GM19324 (cell line): ENCODE measurements around the gene APOA4.
"Not testable (repeated sequence)": the region's sequence is repeated elsewhere in the genome, so short reads cannot be mapped to it uniquely, and the experiment has no call there.

Experiments
- ATAC-seq: cut with Tn5 transposase; IDR thresholded peaks from one replicate; pipeline ENCODE4 v1.9.1; 2021; ENCODE audit warnings: mild to moderate bottlenecking, moderate library complexity; ENCODE audit not compliant: unreplicated experiment, low FRiP score

APOA4 gene

DNA sequence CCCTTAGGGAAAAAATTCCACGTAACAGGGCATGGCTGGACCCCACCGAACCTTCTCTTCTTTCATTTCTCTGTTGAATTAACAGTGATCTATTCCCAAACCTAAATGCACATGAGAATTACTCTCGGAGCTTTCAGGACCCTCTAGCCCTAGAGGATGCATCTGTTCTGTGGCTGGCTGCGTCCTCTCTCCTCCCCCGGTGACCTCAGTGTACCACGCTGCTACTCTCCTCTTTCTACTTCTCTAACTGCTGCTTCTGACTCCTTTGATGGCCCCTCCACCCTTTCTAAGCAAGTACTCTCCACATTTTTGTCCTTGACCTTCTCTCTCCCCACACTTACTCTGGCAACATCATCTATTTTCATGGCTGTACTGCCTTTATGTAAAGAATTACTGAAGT lies 26.4 kb upstream of the APOA4 start:
- no peak for ATAC-seq

DNA sequence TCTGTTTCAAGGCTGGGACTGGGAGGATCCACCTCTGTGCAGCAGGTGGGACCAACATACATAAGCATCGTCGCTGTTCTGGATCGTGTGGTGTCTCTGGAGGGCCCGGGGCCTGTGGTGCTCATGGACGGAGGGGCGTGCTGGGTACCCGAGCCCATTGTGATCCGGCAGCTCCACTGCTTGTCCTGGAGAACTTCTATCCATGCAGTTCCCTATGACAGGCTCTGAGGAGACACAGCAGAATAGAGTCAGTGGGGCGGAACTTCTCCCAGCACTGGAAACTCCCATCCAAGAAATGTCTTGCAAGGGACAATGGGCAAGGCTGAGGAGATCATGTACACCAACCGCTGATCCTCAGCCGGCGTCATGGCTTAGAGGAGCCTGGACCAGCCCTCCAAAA lies 26.0 kb upstream of the APOA4 start:
- ATAC-seq = no peak

DNA sequence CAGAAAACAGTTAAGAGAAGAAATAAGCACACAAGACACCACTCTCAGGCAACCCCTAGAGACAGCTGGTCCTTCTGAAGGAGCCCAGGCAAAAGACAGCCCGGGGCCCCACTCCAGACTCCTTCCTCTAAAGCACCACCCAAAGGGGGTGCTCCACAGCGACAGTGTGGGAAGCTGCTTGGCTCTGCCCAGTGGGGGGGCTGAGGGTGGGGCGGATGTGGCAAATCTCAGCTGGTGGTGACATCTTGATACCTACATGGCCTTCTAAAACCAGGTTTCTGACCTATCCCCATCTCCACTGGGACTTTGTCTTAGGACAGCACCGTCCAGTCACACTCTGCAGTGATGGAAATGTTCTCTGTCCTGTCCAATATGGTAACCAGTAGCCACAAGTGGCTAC lies 24.5 kb upstream of the APOA4 start:
- no peak for ATAC-seq

GRCh38 chr11:116844722-116845121 lies 21.6 kb upstream of the APOA4 start:
- ATAC-seq = no peak

DNA sequence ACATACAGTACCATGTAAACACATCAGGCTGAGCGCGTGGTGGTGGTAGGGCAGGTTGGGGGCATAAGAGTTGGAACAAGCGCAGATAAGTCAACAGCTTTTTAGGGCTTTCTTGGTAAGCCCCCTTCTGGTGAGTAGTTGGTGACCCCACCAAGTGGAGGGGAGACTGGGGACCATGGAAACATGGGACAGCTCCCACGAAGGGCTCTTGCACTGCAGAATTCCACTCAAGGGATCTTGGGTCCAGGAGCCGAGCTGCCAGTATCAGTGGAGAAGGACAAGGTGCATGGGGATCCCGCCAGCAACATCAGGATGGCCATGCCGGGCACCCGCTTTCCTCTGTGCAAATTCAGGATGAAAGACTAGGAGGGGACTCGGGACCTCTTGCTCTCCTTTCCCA lies 20.6 kb upstream of the APOA4 start:
- ATAC-seq = no peak

DNA sequence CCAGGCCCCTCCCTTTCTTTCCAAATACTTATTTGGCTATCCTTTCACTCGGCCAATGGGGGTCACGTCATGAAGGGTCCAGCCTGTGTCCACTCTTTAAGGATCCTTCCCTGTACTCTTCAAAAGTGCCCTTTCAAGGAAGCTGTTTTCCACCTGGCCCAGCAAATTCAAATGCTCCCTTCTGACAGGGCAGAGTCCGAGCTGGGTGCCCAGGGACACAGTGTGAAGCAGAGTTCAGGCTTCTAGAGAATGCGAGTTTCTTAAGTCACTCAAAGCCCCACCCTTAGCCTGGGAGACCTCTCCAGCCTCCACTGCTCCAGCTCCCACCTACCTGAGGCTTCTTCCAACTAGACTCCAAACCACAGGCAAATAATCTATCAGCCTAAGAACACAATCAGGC lies 19.8 kb upstream of the APOA4 start:
- no peak for ATAC-seq

GRCh38 chr11:116842117-116842516 lies 19.0 kb upstream of the APOA4 start:
- no peak for ATAC-seq

- no peak for ATAC-seq
Observed at GRCh38 chr11:116840746-116841296, 17.7 kb upstream of the APOA4 start.

DNA sequence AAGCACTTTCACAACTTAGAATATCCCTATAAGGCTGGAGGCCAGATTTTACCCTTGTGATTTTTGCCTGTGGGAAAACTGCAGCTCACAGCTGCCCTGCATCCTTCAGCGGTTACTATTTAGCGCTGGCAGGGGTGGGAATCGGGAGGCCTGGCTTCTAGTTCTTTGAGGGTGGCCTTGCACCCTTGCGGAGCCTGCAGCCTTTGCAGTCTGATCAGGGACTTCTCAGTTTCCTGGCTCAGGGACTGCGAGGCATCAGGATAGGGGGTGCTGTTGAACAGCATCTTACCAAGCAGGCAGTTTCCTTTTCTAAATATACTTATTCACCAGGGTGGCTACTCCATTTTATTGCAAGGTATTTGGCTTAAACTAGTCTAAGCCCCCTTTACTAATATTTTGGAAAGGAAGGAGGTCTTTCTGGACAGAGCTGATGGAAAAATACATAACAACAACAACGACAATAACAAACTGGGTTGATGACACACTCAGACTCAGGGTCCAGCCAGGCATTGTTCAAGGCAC lies 17.2 kb upstream of the APOA4 start:
- no peak for ATAC-seq

- no peak for ATAC-seq
Observed at GRCh38 chr11:116838321-116839084, 15.4 kb upstream of the APOA4 start.

DNA sequence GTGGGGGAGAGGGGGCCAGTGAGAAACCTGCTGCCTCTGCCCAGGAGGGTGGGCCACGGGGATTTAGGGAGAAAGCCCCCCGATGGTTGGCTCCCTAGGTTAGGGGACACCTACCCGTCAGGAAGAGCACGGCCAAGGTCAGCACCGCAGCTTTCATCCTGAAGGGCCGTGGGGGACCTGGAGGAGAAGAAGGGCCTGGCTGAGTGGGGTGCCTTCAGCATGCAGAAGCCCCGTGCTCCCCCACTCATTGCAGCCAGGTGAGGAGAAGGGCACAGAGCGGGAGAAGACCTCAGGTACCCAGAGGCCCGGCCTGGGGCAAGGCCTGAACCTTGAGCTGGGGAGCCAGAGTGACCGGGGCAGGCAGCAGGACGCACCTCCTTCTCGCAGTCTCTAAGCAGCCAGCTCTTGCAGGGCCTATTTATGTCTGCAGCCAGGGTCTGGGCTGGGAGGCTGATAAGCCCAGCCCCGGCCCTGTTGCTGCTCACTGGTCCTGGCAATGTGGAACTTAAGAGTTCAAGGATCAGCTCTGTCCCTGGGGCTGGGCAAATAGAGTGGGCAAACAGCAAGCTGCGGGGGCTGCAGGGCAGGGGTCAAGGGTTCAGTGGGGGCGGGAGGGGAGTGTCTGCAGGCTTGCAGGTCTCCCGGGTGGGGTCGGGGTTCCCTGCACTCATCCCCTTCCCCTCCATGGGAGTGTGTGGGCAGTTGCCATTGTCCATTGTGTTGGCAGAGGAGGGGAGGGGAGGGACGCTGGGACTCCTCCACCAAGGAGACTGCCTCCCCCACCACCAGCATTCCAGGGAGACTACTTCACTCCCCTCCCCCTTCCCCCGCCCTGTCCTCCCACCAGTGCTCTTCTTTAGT lies 14.4 kb upstream of the APOA4 start, which contains the start of gene APOA1:
Gene APOA1, minus strand, starts transcription at position 392 of the 861 bp plus-strand sequence. Its CDS starts 235 bp downstream, at position 157.
- no peak for ATAC-seq

DNA sequence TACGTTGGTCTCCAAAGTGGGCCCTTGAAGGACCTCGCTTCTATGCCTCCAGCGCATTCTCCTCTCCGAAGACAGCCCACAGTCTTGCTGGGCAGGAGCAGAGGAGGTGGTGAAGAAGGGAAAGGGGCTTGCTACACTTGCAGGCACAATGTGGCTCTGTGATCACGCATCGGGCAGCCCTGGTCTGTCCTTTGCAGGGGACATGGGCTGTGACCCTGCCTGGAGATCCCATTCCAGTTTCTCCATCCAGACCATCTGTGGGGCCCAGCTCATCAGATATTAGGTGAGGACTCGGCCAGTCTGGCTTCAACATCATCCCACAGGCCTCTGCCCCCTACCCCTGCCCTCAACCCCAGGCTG lies 13.5 kb upstream of the APOA4 start:
- ATAC-seq = no peak

DNA sequence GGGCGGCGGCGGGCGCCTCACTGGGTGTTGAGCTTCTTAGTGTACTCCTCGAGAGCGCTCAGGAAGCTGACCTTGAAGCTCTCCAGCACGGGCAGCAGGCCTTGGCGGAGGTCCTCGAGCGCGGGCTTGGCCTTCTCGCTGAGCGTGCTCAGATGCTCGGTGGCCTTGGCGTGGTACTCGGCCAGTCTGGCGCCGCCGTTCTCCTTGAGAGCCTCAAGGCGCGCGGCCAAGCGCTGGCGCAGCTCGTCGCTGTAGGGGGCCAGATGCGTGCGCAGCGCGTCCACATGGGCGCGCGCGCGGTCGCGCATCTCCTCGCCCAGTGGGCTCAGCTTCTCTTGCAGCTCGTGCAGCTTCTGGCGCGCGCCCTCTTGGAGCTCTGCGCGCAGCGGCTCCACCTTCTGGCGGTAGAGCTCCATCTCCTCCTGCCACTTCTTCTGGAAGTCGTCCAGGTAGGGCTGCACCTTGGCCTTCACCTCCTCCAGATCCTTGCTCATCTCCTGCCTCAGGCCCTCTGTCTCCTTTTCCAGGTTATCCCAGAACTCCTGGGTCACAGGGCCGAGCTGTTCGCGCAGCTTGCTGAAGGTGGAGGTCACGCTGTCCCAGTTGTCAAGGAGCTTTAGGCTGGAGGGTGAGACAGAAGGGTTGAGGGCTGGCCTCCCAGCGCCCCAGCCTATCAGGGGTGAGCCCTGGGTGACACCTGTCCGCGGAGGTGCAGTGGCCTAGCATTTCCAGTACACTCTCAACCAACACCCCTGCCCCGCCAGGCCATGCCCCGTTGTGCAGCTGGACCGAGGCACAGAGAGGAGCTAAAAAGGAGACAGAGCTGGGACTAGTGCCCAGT lies 12.9 kb upstream of the APOA4 start:
- ATAC-seq = peak; percentile 63

GRCh38 chr11:116835042-116835772 lies 12.1 kb upstream of the APOA4 start:
- ATAC-seq = no peak

DNA sequence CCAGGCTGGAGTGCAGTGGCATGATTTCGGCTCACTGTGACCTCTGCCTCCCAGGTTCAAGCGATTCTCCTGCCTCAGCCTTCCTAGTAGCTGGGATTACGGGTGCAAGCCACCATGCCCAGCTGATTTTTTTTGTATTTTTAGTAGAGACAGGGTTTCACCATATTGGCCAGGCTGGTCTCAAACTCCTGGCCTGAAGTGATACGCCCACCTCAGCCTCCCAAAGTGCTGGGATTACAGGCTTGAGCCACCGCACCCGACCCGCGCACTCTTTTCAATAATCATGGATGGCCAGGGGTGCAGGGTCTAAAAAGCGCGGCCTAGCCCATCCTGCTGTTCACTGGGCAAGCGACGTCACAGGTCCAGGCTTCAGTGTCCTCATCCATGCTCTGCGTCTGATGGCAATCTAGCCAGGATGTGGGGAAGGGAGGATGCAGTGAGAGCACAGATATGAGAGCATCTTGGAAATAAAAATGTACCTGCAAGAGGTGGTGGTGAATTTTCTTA lies 11.5 kb upstream of the APOA4 start:
- not testable (repeated sequence) for ATAC-seq

DNA sequence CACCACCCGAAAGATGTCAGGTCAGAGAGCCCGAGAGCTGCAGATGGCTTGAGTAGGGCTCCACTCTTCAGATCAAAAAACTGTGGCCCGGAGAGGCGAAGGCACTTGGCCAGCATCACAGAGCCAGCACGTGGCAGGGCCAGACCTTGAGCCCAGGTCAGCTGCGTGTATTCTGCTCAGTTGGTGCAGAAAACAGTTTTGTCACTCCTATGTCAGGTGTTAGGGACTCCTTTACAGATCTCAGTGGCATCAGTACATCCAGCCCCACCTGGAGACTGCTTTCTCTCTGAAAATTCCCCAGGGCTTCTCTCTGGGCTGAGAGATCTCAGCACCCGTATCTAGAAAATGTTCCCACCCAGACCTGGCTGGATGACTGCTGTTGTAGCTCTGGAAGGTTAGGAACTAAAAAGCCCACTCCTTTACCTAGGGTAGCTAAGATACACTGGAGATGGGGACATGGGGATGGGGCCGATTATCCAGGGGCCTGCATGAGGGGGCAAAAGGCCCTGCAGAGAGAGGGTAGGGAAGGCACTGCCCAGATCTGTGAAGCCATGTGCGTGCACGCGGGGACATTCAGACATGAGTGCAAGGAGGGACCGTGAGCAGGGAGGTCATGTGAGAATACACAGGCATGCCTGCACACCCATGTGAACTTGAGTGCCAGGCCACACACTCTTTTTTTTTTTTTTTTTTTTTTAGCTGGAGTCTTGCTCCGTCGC lies 10.9 kb upstream of the APOA4 start:
- no peak for ATAC-seq

- no peak for ATAC-seq
Observed at GRCh38 chr11:116833491-116833815, 10.3 kb upstream of the APOA4 start.

- ATAC-seq = no peak
Observed at GRCh38 chr11:116832350-116833290, 9.5 kb upstream of the APOA4 start.
